GM18909 (cell line): ENCODE measurements around the gene NDUFAF8.

Experiments
- ATAC-seq: cut with Tn5 transposase; IDR thresholded peaks from one replicate; pipeline ENCODE4 v1.9.1; 2021; ENCODE audit warnings: mild to moderate bottlenecking; ENCODE audit not compliant: unreplicated experiment, poor library complexity

Gene NDUFAF8

GRCh38 chr17:81250286-81251093, 11.4 kb downstream of the NDUFAF8 start:
- ATAC-seq: no peak

GRCh38 chr17:81251094-81251708, 12.1 kb downstream of the NDUFAF8 start:
- ATAC-seq: no peak

GRCh38 chr17:81251709-81252301, 12.7 kb downstream of the NDUFAF8 start:
- ATAC-seq: no peak

DNA sequence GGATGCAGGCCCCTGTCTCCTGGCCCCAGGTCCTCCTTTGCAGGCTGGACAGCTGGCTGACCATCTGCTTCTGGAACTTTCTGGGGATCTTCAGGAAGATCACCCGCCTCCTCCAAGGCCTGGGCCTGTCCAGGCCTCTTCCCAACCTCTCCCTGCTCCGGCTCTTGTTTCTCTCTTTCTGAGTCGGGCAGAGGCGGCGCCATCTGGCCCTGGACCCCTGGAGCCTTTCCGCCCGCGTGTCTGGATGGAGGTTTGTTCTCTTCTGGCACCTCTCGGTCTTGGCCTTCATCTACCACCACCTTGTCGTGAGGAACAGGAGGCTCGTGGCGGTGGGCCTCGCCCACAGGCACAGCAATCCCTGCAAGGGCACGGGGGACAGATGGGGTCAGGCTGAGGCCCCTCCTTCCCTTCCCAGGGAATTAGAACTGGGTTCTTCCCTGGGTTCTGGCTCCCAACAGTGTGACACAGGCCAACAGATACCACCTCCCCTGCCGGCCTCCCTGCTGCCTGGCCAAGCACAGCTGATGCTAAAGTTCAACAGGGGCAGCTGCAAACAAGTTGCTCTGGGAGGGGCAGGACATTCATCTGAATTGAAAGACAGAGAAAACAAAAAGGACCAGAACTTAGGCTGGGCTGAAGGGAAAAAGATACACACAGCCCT, 13.3 kb downstream of the NDUFAF8 start:
- ATAC-seq: no peak

DNA sequence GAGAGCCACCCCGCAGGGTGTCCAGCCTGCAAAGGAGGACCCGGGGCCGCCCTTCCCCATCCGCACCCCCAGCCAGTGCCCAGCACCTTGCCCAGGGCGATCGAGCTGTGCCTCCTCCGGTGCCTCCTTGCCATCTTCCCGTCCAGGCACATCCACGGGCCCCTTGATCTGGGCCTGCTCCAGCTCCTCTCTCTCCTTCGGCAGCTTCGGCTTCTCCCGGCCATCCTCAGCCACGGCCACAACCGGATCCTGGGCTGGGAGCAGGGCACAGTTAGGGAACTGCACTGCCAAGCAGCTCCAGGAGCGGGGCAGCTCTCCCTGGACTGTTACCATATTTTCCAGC, 13.8 kb downstream of the NDUFAF8 start:
- ATAC-seq: no peak

- ATAC-seq: no peak
Measured at GRCh38 chr17:81253358-81254131, 14.4 kb downstream of the NDUFAF8 start.

- ATAC-seq: no peak
Measured at GRCh38 chr17:81254955-81255717, 16.0 kb downstream of the NDUFAF8 start.

DNA sequence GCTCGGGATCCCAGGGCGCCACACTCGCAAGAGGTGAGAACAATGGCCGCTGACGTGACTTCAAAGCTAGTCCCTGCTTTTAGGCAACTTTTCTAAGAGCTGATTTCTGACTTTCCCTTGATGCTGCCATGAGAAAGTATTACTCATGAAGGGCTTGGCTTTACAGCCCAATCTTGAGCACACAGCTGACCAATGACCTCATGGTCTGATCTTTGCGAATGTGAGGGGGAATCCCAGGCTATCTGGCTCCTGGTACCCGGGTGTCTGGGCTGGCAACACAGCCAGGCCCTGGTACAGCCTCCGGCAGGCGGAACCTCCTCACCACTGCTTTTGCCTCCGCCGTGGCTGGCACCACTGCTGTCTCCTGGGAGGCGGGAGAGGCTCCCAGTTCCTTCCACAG, 17.5 kb downstream of the NDUFAF8 start:
- ATAC-seq: no peak

DNA sequence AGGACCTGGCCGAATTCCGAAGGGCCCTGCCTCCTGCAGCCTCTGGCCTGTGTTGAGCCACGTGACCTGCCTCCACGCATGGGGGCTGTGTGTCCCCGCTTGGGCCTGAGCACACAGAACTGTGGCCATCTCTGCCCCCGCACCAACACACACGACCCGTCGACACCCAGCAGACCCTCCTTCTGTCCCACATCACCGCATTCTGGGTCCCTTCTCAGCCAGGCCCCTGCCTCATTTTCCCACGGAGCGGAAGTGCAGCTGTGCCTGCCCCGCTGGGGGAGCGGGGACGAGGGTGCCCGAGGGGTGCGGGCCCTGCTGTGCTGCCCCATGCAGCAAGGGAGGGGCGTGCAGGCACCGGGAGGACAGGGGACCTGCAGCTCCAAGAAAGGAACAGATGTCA, 18.4 kb downstream of the NDUFAF8 start:
- ATAC-seq: no peak

- no peak for ATAC-seq
Measured at GRCh38 chr17:81258292-81258691, 19.2 kb downstream of the NDUFAF8 start.

DNA sequence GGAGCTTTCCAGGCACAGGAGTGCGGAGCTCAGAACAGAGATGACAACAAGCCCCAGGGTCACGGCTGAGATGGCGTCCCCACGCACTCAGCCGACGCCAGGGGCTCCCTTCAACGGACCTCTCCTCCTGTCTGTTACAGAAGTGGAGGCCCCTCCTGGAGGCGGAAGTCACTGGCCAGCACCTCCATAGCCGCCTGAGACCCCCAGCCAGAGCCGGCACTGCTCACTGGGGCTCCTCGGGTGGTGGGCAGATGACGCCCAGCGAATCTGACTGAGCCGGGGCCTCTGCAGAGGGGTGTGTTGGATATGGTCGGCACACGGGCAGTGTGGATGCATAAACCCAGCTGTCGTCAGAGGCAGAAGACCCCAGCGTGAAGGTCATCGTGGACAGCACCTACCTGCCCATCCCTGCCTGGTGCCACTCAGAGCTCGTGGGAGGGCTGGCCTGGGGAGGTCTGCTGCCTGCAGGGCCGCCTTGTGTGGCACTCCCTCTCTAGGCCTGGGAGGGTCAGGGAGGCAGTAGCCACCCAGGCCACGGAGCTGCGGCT, 20.0 kb downstream of the NDUFAF8 start:
- no peak for ATAC-seq

GRCh38 chr17:81260171-81260570, 21.1 kb downstream of the NDUFAF8 start:
- ATAC-seq: no peak

GRCh38 chr17:81260641-81261040, 21.5 kb downstream of the NDUFAF8 start:
- no peak for ATAC-seq

GRCh38 chr17:81261096-81261495, 22.0 kb downstream of the NDUFAF8 start:
- ATAC-seq: no peak

GRCh38 chr17:81261582-81262336, 22.6 kb downstream of the NDUFAF8 start:
- no peak for ATAC-seq

DNA sequence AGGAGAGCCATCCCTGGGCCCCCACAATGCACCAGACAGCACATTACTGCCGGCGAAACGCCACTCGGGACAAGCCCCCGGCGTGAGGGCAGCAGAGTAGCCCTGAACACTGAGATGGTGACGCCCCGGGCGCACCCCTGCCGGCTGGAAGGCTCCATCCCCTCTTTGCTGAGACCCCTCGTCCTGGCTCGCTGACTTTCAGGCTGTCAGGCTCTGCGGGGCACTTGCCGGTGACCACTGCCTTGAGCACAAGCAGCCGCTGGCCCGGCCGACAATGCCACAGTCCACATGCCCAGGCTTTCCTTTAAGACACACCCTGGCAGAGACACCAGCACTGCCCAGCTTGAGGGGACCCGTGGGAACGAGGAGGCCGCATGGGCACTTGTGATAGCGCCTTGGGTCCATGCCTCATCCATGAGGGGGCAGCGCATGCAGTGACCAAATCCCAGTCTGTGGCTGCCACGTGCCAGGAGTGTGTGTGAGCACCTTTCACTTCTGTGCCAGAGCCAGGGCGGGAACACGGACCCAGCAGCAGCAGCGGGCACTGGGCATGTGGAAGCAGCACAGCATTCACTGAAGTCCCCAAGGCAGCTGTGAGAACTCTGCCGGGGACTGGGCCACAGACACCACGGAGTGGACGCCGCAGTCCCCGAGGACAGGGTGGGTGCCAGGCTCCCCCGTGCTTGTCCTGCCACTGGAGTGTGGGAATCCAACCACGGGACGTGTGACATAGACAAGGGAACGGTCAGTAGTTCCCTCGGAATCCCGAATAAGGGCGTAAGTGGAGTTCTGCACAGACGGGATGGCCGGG, 24.5 kb downstream of the NDUFAF8 start:
- no peak for ATAC-seq

DNA sequence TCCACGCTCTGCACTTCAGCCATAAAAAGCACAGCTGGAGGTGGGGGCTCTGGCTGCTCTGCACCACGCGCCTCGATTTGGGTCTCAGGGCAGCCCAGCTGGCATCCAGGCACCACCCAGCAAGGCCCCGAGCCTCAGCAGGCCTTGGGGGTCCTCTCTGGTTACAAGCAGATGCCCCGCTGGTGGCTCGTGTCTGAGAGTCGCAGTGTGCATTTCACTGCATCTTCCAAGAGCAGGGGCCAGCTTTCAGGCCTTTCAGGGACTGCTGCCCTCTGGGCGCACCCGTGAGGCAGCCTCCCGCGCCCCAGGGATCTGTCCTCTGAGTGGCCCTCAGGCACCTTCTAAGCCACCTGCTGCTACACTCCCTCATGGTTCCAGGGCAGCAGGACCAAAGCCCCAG, 25.5 kb downstream of the NDUFAF8 start:
- ATAC-seq: no peak

GRCh38 chr17:81265576-81265975, 26.5 kb downstream of the NDUFAF8 start:
- ATAC-seq: no peak
